Measurements from ENCODE around the gene ABI3BP. TPM values are rescaled to one million over a fixed set of nuclear protein-coding genes. Genes with fewer than 3 reads are reported as not detected.

The ABI3BP gene
- total RNA-seq, 1 experiment from 2014 or later: 5.2 TPM

DNA sequence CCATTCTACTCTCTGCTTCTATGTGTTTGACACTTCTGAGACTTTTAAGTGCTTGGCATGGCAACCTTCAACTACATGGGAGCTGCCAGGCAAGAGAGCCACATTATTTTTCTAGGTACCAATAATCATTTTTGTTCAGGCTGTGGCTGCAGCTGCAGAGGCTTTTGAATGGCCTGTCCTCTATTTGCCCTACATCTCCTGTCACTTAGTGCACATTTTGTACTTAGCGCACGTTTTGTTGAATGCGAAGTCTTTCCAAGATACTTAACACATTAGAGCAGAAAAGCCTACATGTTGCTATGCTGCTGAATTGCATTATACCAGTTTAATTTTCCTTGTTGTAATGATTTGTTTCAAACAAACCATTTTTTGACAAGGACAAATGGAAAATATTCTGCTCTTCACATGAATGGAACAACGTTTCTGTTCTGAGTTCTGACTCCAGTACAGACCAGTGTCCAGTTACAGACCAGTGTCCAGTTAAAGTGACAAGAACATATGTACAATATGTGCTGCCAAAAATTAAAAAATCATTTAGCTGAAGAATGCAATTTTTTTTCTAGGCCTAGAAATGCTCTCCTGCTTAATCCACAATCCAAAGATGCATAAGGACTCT, 113.9 kb downstream of the ABI3BP start:
- no peak overlapping the region for H3K27ac Mint-ChIP-seq (ENCODE audit: unreplicated experiment)
- no TSS peak for BruUV-seq (replicated peaks)

GRCh38 chr3:100877286-100877685, 115.9 kb downstream of the ABI3BP start:
- H3K27me3 Mint-ChIP-seq (ENCODE audit: unreplicated experiment): no peaks in the 10 kb centered on the region
- intact Hi-C loops (cut with micrococcal nuclease; ENCODE audit: unreplicated experiment): no loop called here
- H3K4me3 Mint-ChIP-seq (ENCODE audit: low read depth, unreplicated experiment): no peak overlapping the region
- CTCF ChIA-PET: interaction anchor here (0.7 kb wide), 1 partner anchor 13 kb away, joined by 4 read pairs; no protein-coding TSS in a partner anchor
- no peak overlapping the region for H3K27ac Mint-ChIP-seq (ENCODE audit: unreplicated experiment)
- no peaks in the 10 kb centered on the region for H3K36me3 Mint-ChIP-seq (ENCODE audit: insufficient read depth, unreplicated experiment)
- TF ChIP-seq CTCF (IDR thresholded peaks at IDR 0.05; ENCODE audit: unreplicated experiment): no peak
- no TSS peak for BruUV-seq (replicated peaks)
- H3K9me3 Mint-ChIP-seq (ENCODE audit: low read depth, unreplicated experiment): no peaks in the 10 kb centered on the region
- DNase-seq: no peak
- peaks cover 12% of the 10 kb centered on the region for H3K4me1 Mint-ChIP-seq (ENCODE audit: low read depth, unreplicated experiment)

More for the DNA sequence above, 113.9 kb downstream of the ABI3BP start:
- DNase-seq: no peak
- H3K36me3 Mint-ChIP-seq (ENCODE audit: insufficient read depth, unreplicated experiment): no peaks in the 10 kb centered on the region
- CTCF ChIA-PET: no interaction called here
- no peak overlapping the region for H3K4me3 Mint-ChIP-seq (ENCODE audit: low read depth, unreplicated experiment)
- intact Hi-C loops (cut with micrococcal nuclease; ENCODE audit: unreplicated experiment): no loop called here
- peaks cover 12% of the 10 kb centered on the region for H3K4me1 Mint-ChIP-seq (ENCODE audit: low read depth, unreplicated experiment)
- H3K9me3 Mint-ChIP-seq (ENCODE audit: low read depth, unreplicated experiment): no peaks in the 10 kb centered on the region
- no peak for TF ChIP-seq CTCF (IDR thresholded peaks at IDR 0.05; ENCODE audit: unreplicated experiment)
- H3K27me3 Mint-ChIP-seq (ENCODE audit: unreplicated experiment): no peaks in the 10 kb centered on the region

- no peaks in the 10 kb centered on the region for H3K36me3 Mint-ChIP-seq (ENCODE audit: insufficient read depth, unreplicated experiment)
- no peak for TF ChIP-seq CTCF (IDR thresholded peaks at IDR 0.05; ENCODE audit: unreplicated experiment)
- no peaks in the 10 kb centered on the region for H3K9me3 Mint-ChIP-seq (ENCODE audit: low read depth, unreplicated experiment)
- H3K4me1 Mint-ChIP-seq (ENCODE audit: low read depth, unreplicated experiment): peaks cover 12% of the 10 kb centered on the region
- intact Hi-C loops (cut with micrococcal nuclease; ENCODE audit: unreplicated experiment): no loop called here
- peak; percentile 41 for DNase-seq
- no peaks in the 10 kb centered on the region for H3K27me3 Mint-ChIP-seq (ENCODE audit: unreplicated experiment)
- CTCF ChIA-PET: no interaction called here
- no peak overlapping the region for H3K27ac Mint-ChIP-seq (ENCODE audit: unreplicated experiment)
- no TSS peak for BruUV-seq (replicated peaks)
- no peak overlapping the region for H3K4me3 Mint-ChIP-seq (ENCODE audit: low read depth, unreplicated experiment)
These were observed 118.0 kb downstream of the ABI3BP start for GRCh38 chr3:100875239-100875638.

GRCh38 chr3:100873611-100874010, 119.6 kb downstream of the ABI3BP start:
- no peak for DNase-seq
- intact Hi-C loops (cut with micrococcal nuclease; ENCODE audit: unreplicated experiment): no loop called here
- Mint-ChIP-seq H3K9me3 (ENCODE audit: low read depth, unreplicated experiment) (no peaks in the 10 kb centered on the region), H3K36me3 (ENCODE audit: insufficient read depth, unreplicated experiment) (no peaks in the 10 kb centered on the region), H3K27me3 (ENCODE audit: unreplicated experiment) (no peaks in the 10 kb centered on the region), H3K4me3 (ENCODE audit: low read depth, unreplicated experiment) (no peak overlapping the region), H3K27ac (ENCODE audit: unreplicated experiment) (no peak overlapping the region), H3K4me1 (ENCODE audit: low read depth, unreplicated experiment) (peaks cover 12% of the 10 kb centered on the region)
- CTCF ChIA-PET: no interaction called here
- BruUV-seq (replicated peaks): no TSS peak
- no peak for TF ChIP-seq CTCF (IDR thresholded peaks at IDR 0.05; ENCODE audit: unreplicated experiment)

Measured in Calu3 (cell line).